ENCODE results near the gene CCDC12.

GRCh38 chr3:46971151-46971550 lies 5.4 kb downstream of the CCDC12 start:
- TF ChIP-seq POLR2AphosphoS5 (IDR thresholded peaks at IDR 0.05; ENCODE audit: low read depth, low read length) (no peak), POLR2A (IDR thresholded peaks at IDR 0.05; ENCODE audit: borderline replicate concordance, extremely low read depth, insufficient read depth, insufficient read length) (no peak), EZH2 (IDR thresholded peaks at IDR 0.05) (no peak), YY1 (IDR thresholded peaks at IDR 0.05; ENCODE audit: extremely low read depth, insufficient replicate concordance, low read depth, low read length) (no peak), SIN3A (IDR thresholded peaks at IDR 0.05; ENCODE audit: low read depth) (no peak), ZNF274 (IDR thresholded peaks at IDR 0.05; ENCODE audit: low read depth, low read length) (no peak)
